ENCODE measurements around the gene ALDH7A1.

Gene ALDH7A1

GRCh38 chr5:126540631-126541030 lies 54.4 kb downstream of the ALDH7A1 start:
- H3K4me3 ChIP-seq (ENCODE audit: low read length in 2 of 2), result no peak overlapping the region
- H3K9ac ChIP-seq (ENCODE audit: low read depth in 1 of 2, low read length in 2 of 2), result no peak overlapping the region
- H3K36me3 ChIP-seq (ENCODE audit: control insufficient read depth in 2 of 2, insufficient read depth in 2 of 2, low read length in 2 of 2), result no peaks in the 10 kb centered on the region
- no peaks in the 10 kb centered on the region for H3K9me3 ChIP-seq (ENCODE audit: control insufficient read depth in 2 of 2, low read length in 2 of 2)
- H3K4me1 ChIP-seq (ENCODE audit: control insufficient read depth in 2 of 2, insufficient read depth in 2 of 2, low read length in 2 of 2), result peaks cover 0 to 9% of the 10 kb centered on the region in 2 donors
- H3K27me3 ChIP-seq (ENCODE audit: control insufficient read depth in 2 of 2, insufficient read depth in 2 of 2, low read length in 2 of 2), result no peaks in the 10 kb centered on the region
- no peak overlapping the region for H3K27ac ChIP-seq (ENCODE audit: low read depth in 2 of 2, low read length in 2 of 2)

DNA sequence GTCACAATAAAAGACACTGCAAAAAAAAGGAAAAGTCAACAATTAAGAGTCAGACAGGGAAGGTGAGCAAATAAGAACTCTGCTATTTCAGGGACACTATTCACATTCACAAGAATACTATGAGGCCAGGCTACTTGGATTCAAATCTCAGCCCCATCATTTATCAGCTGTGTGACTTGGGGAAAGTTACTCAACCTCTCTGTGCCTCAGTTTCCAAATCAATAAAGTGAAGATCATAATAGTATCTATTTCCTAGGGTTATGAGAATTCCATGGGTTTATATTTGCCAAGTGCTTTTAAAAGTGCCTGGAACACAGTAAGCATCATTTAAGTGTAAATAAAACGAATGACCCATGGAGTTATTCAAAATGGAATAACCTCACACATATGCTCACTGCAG lies 56.4 kb downstream of the ALDH7A1 start:
- Histone ChIP-seq H3K9me3 (ENCODE audit: control insufficient read depth in 2 of 2, low read length in 2 of 2) (no peaks in the 10 kb centered on the region), H3K27ac (ENCODE audit: low read depth in 2 of 2, low read length in 2 of 2) (peak overlapping the region in 1 of 2 donors; percentile 56)

DNA sequence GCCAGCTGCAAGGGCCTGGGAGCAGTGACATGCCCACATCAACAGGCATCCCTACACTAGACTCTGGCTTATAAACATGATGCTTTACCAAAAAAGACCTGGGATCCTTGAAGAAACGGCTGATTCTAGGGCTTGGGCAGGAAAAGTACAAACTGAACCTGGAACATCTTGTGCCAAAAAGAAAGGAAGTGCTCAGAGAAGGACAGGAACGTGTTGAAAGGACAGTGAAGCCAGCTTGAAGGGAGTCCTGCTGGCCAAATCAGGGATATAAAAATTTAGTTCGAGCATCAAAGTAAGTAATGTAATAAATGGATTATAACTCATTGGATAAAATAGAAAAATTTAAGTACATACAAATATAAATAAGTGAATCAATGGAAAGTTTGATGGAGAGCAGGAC lies 58.1 kb downstream of the ALDH7A1 start:
- H3K4me3 ChIP-seq (ENCODE audit: low read length in 2 of 2), result no peak overlapping the region
- no peaks in the 10 kb centered on the region for H3K36me3 ChIP-seq (ENCODE audit: control insufficient read depth in 2 of 2, insufficient read depth in 2 of 2, low read length in 2 of 2)
- H3K27ac ChIP-seq (ENCODE audit: low read depth in 2 of 2, low read length in 2 of 2), result no peak overlapping the region
- H3K9me3 ChIP-seq (ENCODE audit: control insufficient read depth in 2 of 2, low read length in 2 of 2), result no peaks in the 10 kb centered on the region
- H3K27me3 ChIP-seq (ENCODE audit: control insufficient read depth in 2 of 2, insufficient read depth in 2 of 2, low read length in 2 of 2), result no peaks in the 10 kb centered on the region
- peaks cover 2 to 8% of the 10 kb centered on the region in 2 donors for H3K4me1 ChIP-seq (ENCODE audit: control insufficient read depth in 2 of 2, insufficient read depth in 2 of 2, low read length in 2 of 2)
- H3K9ac ChIP-seq (ENCODE audit: low read depth in 1 of 2, low read length in 2 of 2), result no peak overlapping the region

More for the DNA sequence above, 56.4 kb downstream of the ALDH7A1 start:
- no peaks in the 10 kb centered on the region for H3K27me3 ChIP-seq (ENCODE audit: control insufficient read depth in 2 of 2, insufficient read depth in 2 of 2, low read length in 2 of 2)
- H3K4me1 ChIP-seq (ENCODE audit: control insufficient read depth in 2 of 2, insufficient read depth in 2 of 2, low read length in 2 of 2), result peaks cover 0 to 9% of the 10 kb centered on the region in 2 donors
- no peak overlapping the region for H3K9ac ChIP-seq (ENCODE audit: low read depth in 1 of 2, low read length in 2 of 2)
- no peak overlapping the region for H3K4me3 ChIP-seq (ENCODE audit: low read length in 2 of 2)
- no peaks in the 10 kb centered on the region for H3K36me3 ChIP-seq (ENCODE audit: control insufficient read depth in 2 of 2, insufficient read depth in 2 of 2, low read length in 2 of 2)

DNA sequence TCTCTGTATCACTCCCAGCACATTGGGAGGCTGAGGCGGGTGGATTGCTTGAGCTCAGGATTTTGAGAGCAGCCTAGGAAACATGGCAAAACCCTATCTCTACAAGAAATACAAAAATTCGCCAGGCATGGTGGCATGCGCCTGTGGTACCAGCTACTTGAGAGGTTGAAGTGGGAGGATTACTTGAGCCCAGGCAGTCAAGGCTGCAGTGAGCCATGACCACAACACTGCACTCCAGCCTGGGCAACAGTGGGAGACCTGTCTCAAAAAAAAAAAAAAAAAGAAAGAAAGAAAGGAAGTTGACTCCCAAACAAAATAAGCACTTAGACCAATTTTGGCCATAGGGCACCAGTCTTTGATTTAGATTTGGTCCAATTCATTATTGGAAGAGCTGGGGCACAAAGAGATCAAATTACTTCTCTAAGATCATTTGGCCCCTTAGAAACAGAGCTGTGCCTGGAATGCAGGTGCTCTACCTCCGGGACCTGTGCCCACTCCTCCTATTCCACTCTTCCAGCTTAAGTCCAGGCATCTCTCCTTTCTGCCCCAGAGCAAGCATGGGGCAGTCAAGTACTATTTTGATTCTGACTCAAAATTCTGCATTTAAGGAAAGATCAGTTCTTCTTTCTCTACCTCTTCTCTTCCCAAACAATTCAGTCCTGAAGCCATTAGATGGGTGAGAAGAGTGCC lies 59.0 kb downstream of the ALDH7A1 start:
- no peaks in the 10 kb centered on the region for H3K9me3 ChIP-seq (ENCODE audit: control insufficient read depth in 2 of 2, low read length in 2 of 2)
- no peak overlapping the region for H3K4me3 ChIP-seq (ENCODE audit: low read length in 2 of 2)
- H3K36me3 ChIP-seq (ENCODE audit: control insufficient read depth in 2 of 2, insufficient read depth in 2 of 2, low read length in 2 of 2), result no peaks in the 10 kb centered on the region
- H3K27me3 ChIP-seq (ENCODE audit: control insufficient read depth in 2 of 2, insufficient read depth in 2 of 2, low read length in 2 of 2), result no peaks in the 10 kb centered on the region
- no peak overlapping the region for H3K27ac ChIP-seq (ENCODE audit: low read depth in 2 of 2, low read length in 2 of 2)
- H3K9ac ChIP-seq (ENCODE audit: low read depth in 1 of 2, low read length in 2 of 2), result no peak overlapping the region
- H3K4me1 ChIP-seq (ENCODE audit: control insufficient read depth in 2 of 2, insufficient read depth in 2 of 2, low read length in 2 of 2), result peaks cover 5 to 15% of the 10 kb centered on the region in 2 donors

- Histone ChIP-seq H3K9me3 (ENCODE audit: control insufficient read depth in 2 of 2, low read length in 2 of 2) (no peaks in the 10 kb centered on the region), H3K4me3 (ENCODE audit: low read length in 2 of 2) (no peak overlapping the region), H3K36me3 (ENCODE audit: control insufficient read depth in 2 of 2, insufficient read depth in 2 of 2, low read length in 2 of 2) (no peaks in the 10 kb centered on the region), H3K4me1 (ENCODE audit: control insufficient read depth in 2 of 2, insufficient read depth in 2 of 2, low read length in 2 of 2) (peaks cover 5 to 15% of the 10 kb centered on the region in 2 donors), H3K27me3 (ENCODE audit: control insufficient read depth in 2 of 2, insufficient read depth in 2 of 2, low read length in 2 of 2) (no peaks in the 10 kb centered on the region), H3K27ac (ENCODE audit: low read depth in 2 of 2, low read length in 2 of 2) (no peak overlapping the region), H3K9ac (ENCODE audit: low read depth in 1 of 2, low read length in 2 of 2) (no peak overlapping the region)
Observed at GRCh38 chr5:126534553-126534952, 60.5 kb downstream of the ALDH7A1 start.

GRCh38 chr5:126531543-126532120 lies 63.4 kb downstream of the ALDH7A1 start:
- no peaks in the 10 kb centered on the region for H3K36me3 ChIP-seq (ENCODE audit: control insufficient read depth in 2 of 2, insufficient read depth in 2 of 2, low read length in 2 of 2)
- peak overlapping the region in 1 of 2 donors; percentile 27 for H3K9ac ChIP-seq (ENCODE audit: low read depth in 1 of 2, low read length in 2 of 2)
- no peaks in the 10 kb centered on the region for H3K9me3 ChIP-seq (ENCODE audit: control insufficient read depth in 2 of 2, low read length in 2 of 2)
- H3K4me3 ChIP-seq (ENCODE audit: low read length in 2 of 2), result no peak overlapping the region
- peaks cover 5 to 8% of the 10 kb centered on the region in 2 donors for H3K4me1 ChIP-seq (ENCODE audit: control insufficient read depth in 2 of 2, insufficient read depth in 2 of 2, low read length in 2 of 2)
- H3K27ac ChIP-seq (ENCODE audit: low read depth in 2 of 2, low read length in 2 of 2), result peak overlapping the region; percentile 47 to 49
- no peaks in the 10 kb centered on the region for H3K27me3 ChIP-seq (ENCODE audit: control insufficient read depth in 2 of 2, insufficient read depth in 2 of 2, low read length in 2 of 2)

GRCh38 chr5:126527892-126528291 lies 67.1 kb downstream of the ALDH7A1 start:
- H3K27me3 ChIP-seq (ENCODE audit: control insufficient read depth in 2 of 2, insufficient read depth in 2 of 2, low read length in 2 of 2), result no peaks in the 10 kb centered on the region
- H3K36me3 ChIP-seq (ENCODE audit: control insufficient read depth in 2 of 2, insufficient read depth in 2 of 2, low read length in 2 of 2), result no peaks in the 10 kb centered on the region
- H3K27ac ChIP-seq (ENCODE audit: low read depth in 2 of 2, low read length in 2 of 2), result no peak overlapping the region
- H3K9me3 ChIP-seq (ENCODE audit: control insufficient read depth in 2 of 2, low read length in 2 of 2), result no peaks in the 10 kb centered on the region
- peaks cover 5 to 11% of the 10 kb centered on the region in 2 donors for H3K4me1 ChIP-seq (ENCODE audit: control insufficient read depth in 2 of 2, insufficient read depth in 2 of 2, low read length in 2 of 2)
- no peak overlapping the region for H3K4me3 ChIP-seq (ENCODE audit: low read length in 2 of 2)
- no peak overlapping the region for H3K9ac ChIP-seq (ENCODE audit: low read depth in 1 of 2, low read length in 2 of 2)

DNA sequence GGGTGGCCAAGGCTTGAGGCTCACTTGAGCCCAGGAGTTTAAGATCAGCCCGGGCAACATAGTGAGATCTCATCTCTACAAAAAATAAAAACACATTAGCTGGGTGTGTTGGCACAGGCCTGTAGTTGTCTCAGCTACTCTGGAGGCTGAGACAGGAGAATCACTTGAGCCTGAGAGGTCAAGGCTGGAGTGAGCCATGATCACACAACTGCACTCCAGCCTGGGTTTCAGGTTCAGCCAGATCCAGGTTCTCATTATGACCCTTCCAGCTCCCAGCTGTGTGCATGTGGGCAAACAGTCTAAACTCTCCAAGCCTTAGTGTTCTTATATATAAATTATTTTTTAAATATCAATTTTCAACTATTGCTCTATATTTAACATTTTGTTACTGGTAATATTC lies 67.9 kb downstream of the ALDH7A1 start:
- Histone ChIP-seq H3K9me3 (ENCODE audit: control insufficient read depth in 2 of 2, low read length in 2 of 2) (no peaks in the 10 kb centered on the region), H3K27me3 (ENCODE audit: control insufficient read depth in 2 of 2, insufficient read depth in 2 of 2, low read length in 2 of 2) (no peaks in the 10 kb centered on the region), H3K4me1 (ENCODE audit: control insufficient read depth in 2 of 2, insufficient read depth in 2 of 2, low read length in 2 of 2) (peaks cover 5 to 11% of the 10 kb centered on the region in 2 donors), H3K4me3 (ENCODE audit: low read length in 2 of 2) (no peak overlapping the region), H3K9ac (ENCODE audit: low read depth in 1 of 2, low read length in 2 of 2) (no peak overlapping the region), H3K27ac (ENCODE audit: low read depth in 2 of 2, low read length in 2 of 2) (no peak overlapping the region), H3K36me3 (ENCODE audit: control insufficient read depth in 2 of 2, insufficient read depth in 2 of 2, low read length in 2 of 2) (no peaks in the 10 kb centered on the region)

DNA sequence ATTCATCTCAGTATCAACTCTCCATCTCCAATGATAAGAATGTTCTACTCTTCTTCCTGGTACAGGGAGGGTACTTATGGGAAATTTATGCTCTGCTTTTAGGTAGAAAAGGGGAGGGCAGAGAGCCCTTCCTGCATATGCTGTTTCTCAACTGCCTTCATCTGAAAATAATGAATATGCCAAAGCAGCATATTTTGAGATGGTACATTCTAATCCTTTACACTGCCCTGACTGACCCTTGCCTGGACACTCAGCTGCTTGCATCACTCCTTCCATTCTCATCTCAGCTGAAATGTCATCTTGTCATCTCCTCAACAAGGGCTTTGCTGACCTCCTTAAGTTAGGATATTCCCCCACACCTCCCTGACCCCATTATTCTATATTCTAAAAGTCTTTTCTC lies 68.5 kb downstream of the ALDH7A1 start:
- peaks cover 0 to 7% of the 10 kb centered on the region in 2 donors for H3K4me1 ChIP-seq (ENCODE audit: control insufficient read depth in 2 of 2, insufficient read depth in 2 of 2, low read length in 2 of 2)
- no peak overlapping the region for H3K27ac ChIP-seq (ENCODE audit: low read depth in 2 of 2, low read length in 2 of 2)
- no peak overlapping the region for H3K9ac ChIP-seq (ENCODE audit: low read depth in 1 of 2, low read length in 2 of 2)
- no peaks in the 10 kb centered on the region for H3K27me3 ChIP-seq (ENCODE audit: control insufficient read depth in 2 of 2, insufficient read depth in 2 of 2, low read length in 2 of 2)
- no peaks in the 10 kb centered on the region for H3K36me3 ChIP-seq (ENCODE audit: control insufficient read depth in 2 of 2, insufficient read depth in 2 of 2, low read length in 2 of 2)
- H3K4me3 ChIP-seq (ENCODE audit: low read length in 2 of 2), result no peak overlapping the region
- no peaks in the 10 kb centered on the region for H3K9me3 ChIP-seq (ENCODE audit: control insufficient read depth in 2 of 2, low read length in 2 of 2)

GRCh38 chr5:126525630-126526245 lies 69.3 kb downstream of the ALDH7A1 start:
- no peaks in the 10 kb centered on the region for H3K27me3 ChIP-seq (ENCODE audit: control insufficient read depth in 2 of 2, insufficient read depth in 2 of 2, low read length in 2 of 2)
- H3K9ac ChIP-seq (ENCODE audit: low read depth in 1 of 2, low read length in 2 of 2), result peak overlapping the region in 1 of 2 donors; percentile 62
- no peak overlapping the region for H3K4me3 ChIP-seq (ENCODE audit: low read length in 2 of 2)
- H3K27ac ChIP-seq (ENCODE audit: low read depth in 2 of 2, low read length in 2 of 2), result peak overlapping the region; percentile 58 to 66
- H3K9me3 ChIP-seq (ENCODE audit: control insufficient read depth in 2 of 2, low read length in 2 of 2), result no peaks in the 10 kb centered on the region
- peaks cover 0 to 3% of the 10 kb centered on the region in 2 donors for H3K4me1 ChIP-seq (ENCODE audit: control insufficient read depth in 2 of 2, insufficient read depth in 2 of 2, low read length in 2 of 2)
- no peaks in the 10 kb centered on the region for H3K36me3 ChIP-seq (ENCODE audit: control insufficient read depth in 2 of 2, insufficient read depth in 2 of 2, low read length in 2 of 2)
